Upper lobe of left lung (tissue), 4 donors: ENCODE measurements around the gene ZNF652.

Experiments used
- POLR2AphosphoS5 ChIP-seq, 2 donors: sonication (generic); formaldehyde crosslinking; IDR thresholded peaks; one replicate each; pipeline ENCODE4 v1.5.1; 2017; ENCODE audit warnings: antibody characterized with exemption in 2 of 2
- TF ChIP-seq, protein P1 (sequence below), 6 experiments: fragments of 450-650 bp in 4 of 6; fragments of 200-600 bp in 2 of 6; sonication (generic) in 2 of 6; IDR thresholded peaks; one replicate each; pipeline ENCODE4 v1.5.1; 2016 to 2019; ENCODE audit warnings: antibody characterized with exemption in 6 of 6

DNA sequence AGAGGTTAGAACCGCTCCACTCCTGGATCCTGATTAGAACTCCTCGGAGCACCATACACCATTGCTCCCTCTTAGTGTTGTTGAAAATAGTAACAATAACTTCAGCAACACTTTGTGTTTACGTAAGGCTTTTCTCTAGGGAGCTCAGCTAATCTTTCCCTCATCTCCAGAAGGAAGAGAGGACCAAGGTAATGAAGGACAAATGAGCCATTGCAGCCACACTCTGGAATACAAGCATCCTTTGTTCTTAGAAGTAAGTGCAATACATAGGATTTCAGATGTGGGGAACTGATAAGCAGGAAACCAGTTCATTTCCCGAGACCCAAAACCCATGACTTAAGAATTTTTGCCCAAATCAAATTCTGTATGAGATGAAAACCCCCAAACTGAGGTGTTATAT is 22.9 kb upstream of the ZNF652 start:
- no peak for TF ChIP-seq POLR2AphosphoS5 (IDR thresholded peaks at IDR 0.05)
- TF ChIP-seq, protein P1, sequence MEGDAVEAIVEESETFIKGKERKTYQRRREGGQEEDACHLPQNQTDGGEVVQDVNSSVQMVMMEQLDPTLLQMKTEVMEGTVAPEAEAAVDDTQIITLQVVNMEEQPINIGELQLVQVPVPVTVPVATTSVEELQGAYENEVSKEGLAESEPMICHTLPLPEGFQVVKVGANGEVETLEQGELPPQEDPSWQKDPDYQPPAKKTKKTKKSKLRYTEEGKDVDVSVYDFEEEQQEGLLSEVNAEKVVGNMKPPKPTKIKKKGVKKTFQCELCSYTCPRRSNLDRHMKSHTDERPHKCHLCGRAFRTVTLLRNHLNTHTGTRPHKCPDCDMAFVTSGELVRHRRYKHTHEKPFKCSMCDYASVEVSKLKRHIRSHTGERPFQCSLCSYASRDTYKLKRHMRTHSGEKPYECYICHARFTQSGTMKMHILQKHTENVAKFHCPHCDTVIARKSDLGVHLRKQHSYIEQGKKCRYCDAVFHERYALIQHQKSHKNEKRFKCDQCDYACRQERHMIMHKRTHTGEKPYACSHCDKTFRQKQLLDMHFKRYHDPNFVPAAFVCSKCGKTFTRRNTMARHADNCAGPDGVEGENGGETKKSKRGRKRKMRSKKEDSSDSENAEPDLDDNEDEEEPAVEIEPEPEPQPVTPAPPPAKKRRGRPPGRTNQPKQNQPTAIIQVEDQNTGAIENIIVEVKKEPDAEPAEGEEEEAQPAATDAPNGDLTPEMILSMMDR (IDR thresholded peaks at IDR 0.05) = no peak
